Measurements from ENCODE around the gene TSPY8.
"Not testable (repeated sequence)": the region's sequence is repeated elsewhere in the genome, so short reads cannot be mapped to it uniquely, and the experiment has no call there.

Gene TSPY8

GRCh38 chrY:9357497-9357896 is at the start of gene TSPY8:
Gene TSPY8, plus strand, starts transcription at chrY:9357797. Its CDS starts 46 bp downstream, at chrY:9357843.
- DNase-seq: not testable (repeated sequence)

GRCh38 chrY:9320996-9321395 is 36.6 kb upstream of the TSPY8 start:
- DNase-seq: no peak

GRCh38 chrY:9337164-9337563 is 20.4 kb upstream of the TSPY8 start, which contains the start of gene TSPY4:
Gene TSPY4, plus strand, starts transcription at chrY:9337464. Its CDS starts 46 bp downstream, at chrY:9337510.
- not testable (repeated sequence) for DNase-seq

GRCh38 chrY:9396527-9396926 is 38.9 kb downstream of the TSPY8 start:
- not testable (repeated sequence) for DNase-seq

GRCh38 chrY:9398121-9398520 is 40.5 kb downstream of the TSPY8 start, which contains the start of gene TSPY3:
Gene TSPY3, plus strand, starts transcription at chrY:9398421. Its CDS starts 46 bp downstream, at chrY:9398467.
- DNase-seq: not testable (repeated sequence)

Data from GDM1 (cell line).